Stimulated activated CD4-positive, alpha-beta T cell treated with anti-CD3 and anti-CD28 coated beads, Interleukin-15, amount 100 ng/mL, for 24 hours (primary cell): ENCODE measurements around the gene HSD11B2.
"Not testable (repeated sequence)": the region's sequence is repeated elsewhere in the genome, so short reads cannot be mapped to it uniquely, and the experiment has no call there.

Experiments
- DNase-seq: peaks from one replicate; pipeline ENCODE4 v3.0.0-alpha.2; 2020

The HSD11B2 gene

GRCh38 chr16:67397036-67397801 is 33.7 kb upstream of the HSD11B2 start:
- DNase-seq = no peak

GRCh38 chr16:67397812-67398545 is 32.9 kb upstream of the HSD11B2 start:
- no peak for DNase-seq

- no peak for DNase-seq
Measured at GRCh38 chr16:67398546-67399217, 32.2 kb upstream of the HSD11B2 start.

GRCh38 chr16:67399218-67399733 is 31.6 kb upstream of the HSD11B2 start:
- peak; percentile 67 for DNase-seq

GRCh38 chr16:67399749-67400704 is 30.9 kb upstream of the HSD11B2 start:
- no peak for DNase-seq

- no peak for DNase-seq
Measured at GRCh38 chr16:67400901-67401300, 30.0 kb upstream of the HSD11B2 start.

- DNase-seq = no peak
Measured at GRCh38 chr16:67403976-67404555, 26.9 kb upstream of the HSD11B2 start.

- DNase-seq = no peak
Measured at GRCh38 chr16:67404740-67405226, 26.1 kb upstream of the HSD11B2 start.

- no peak for DNase-seq
Measured at GRCh38 chr16:67405336-67405735, 25.6 kb upstream of the HSD11B2 start.

GRCh38 chr16:67406111-67406971 is 24.6 kb upstream of the HSD11B2 start:
- no peak for DNase-seq

- no peak for DNase-seq
Measured at GRCh38 chr16:67407176-67407787, 23.6 kb upstream of the HSD11B2 start.

- no peak for DNase-seq
Measured at GRCh38 chr16:67407788-67408452, 23.0 kb upstream of the HSD11B2 start.

- DNase-seq = no peak
Measured at GRCh38 chr16:67409631-67410030, 21.3 kb upstream of the HSD11B2 start.

- DNase-seq = no peak
Measured at GRCh38 chr16:67411339-67411738, 19.6 kb upstream of the HSD11B2 start.

GRCh38 chr16:67412294-67412693 is 18.6 kb upstream of the HSD11B2 start:
- no peak for DNase-seq

- no peak for DNase-seq
Measured at GRCh38 chr16:67413978-67414911, 16.7 kb upstream of the HSD11B2 start.

GRCh38 chr16:67415421-67415820 is 15.5 kb upstream of the HSD11B2 start:
- not testable (repeated sequence) for DNase-seq
